Osteocyte (in vitro differentiated cells): ENCODE measurements around the gene PAGE2B. TPM values are rescaled to one million over a fixed set of nuclear protein-coding genes. Genes with fewer than 3 reads are reported as not detected.

Source experiments
- DNase-seq: peaks from one replicate; pipeline ENCODE4 v3.0.0; 2021; ENCODE audit warnings: mixed read lengths; ENCODE audit not compliant: unreplicated experiment; ENCODE audit errors: extremely low spot score
- H3K27ac Mint-ChIP-seq: one replicate; pipeline ENCODE4 v1.8.0; 2021; ENCODE audit warnings: mild to moderate bottlenecking, mixed read lengths; ENCODE audit not compliant: unreplicated experiment
- H3K27me3 Mint-ChIP-seq: one replicate; pipeline ENCODE4 v1.8.0; 2021; ENCODE audit warnings: mixed read lengths; ENCODE audit not compliant: unreplicated experiment
- H3K36me3 Mint-ChIP-seq: one replicate; pipeline ENCODE4 v1.8.0; 2021; ENCODE audit warnings: mixed read lengths; ENCODE audit not compliant: unreplicated experiment
- H3K4me1 Mint-ChIP-seq: one replicate; pipeline ENCODE4 v1.8.0; 2021; ENCODE audit warnings: mixed read lengths; ENCODE audit not compliant: unreplicated experiment
- H3K4me3 Mint-ChIP-seq: one replicate; pipeline ENCODE4 v1.8.0; 2021; ENCODE audit warnings: mild to moderate bottlenecking, moderate library complexity, mixed read lengths; ENCODE audit not compliant: unreplicated experiment
- H3K9me3 Mint-ChIP-seq: one replicate; pipeline ENCODE4 v1.8.0; 2021; ENCODE audit warnings: mixed read lengths; ENCODE audit not compliant: unreplicated experiment
- CTCF ChIP-seq: fragments of 200-600 bp; sonication (generic); IDR thresholded peaks from 2 replicates; pipeline ENCODE4 v1.5.0; 2021; ENCODE audit warnings: antibody characterized with exemption, mild to moderate bottlenecking, moderate library complexity
- long read RNA-seq: library from polyadenylated mRNA; unstranded; transcript quantifications from one replicate; pipeline ENCODE4 v2.0.0, GENCODE V29; 2021
- total RNA-seq: library from RNA; stranded (reverse); gene quantifications from 2 replicates; pipeline ENCODE4 v1.2.1, GENCODE V29; 2021

Gene PAGE2B
- not detected in 2 replicates for total RNA-seq
- long read RNA-seq: 0 reads

- TF ChIP-seq CTCF: no peak
- Mint-ChIP-seq H3K36me3 (no peaks in the 10 kb centered on the region), H3K9me3 (peaks cover 3% of the 10 kb centered on the region), H3K27me3 (peaks cover under 1% of the 10 kb centered on the region), H3K4me3 (no peak within 1 kb of the TSS), H3K4me1 (no peaks in the 10 kb centered on the region), H3K27ac (no peak within 1 kb of the TSS)
- peak; percentile 81 for DNase-seq
These were observed at the start of gene PAGE2B for GRCh38 chrX:55074851-55075467. PAGE2B (plus strand) TSS chrX:55075030; CDS start chrX:55076042, 1,012 bp downstream.

- no peak overlapping the region for H3K27ac Mint-ChIP-seq
- DNase-seq: no peak
- H3K4me3 Mint-ChIP-seq: no peak overlapping the region
- peaks cover 7% of the 10 kb centered on the region for H3K9me3 Mint-ChIP-seq
- no peaks in the 10 kb centered on the region for H3K4me1 Mint-ChIP-seq
- TF ChIP-seq CTCF: no peak
- H3K36me3 Mint-ChIP-seq: no peaks in the 10 kb centered on the region
- no peaks in the 10 kb centered on the region for H3K27me3 Mint-ChIP-seq
These were observed 48.7 kb upstream of the PAGE2B start for GRCh38 chrX:55026143-55026542.

- Mint-ChIP-seq H3K27me3 (no peaks in the 10 kb centered on the region), H3K27ac (no peak overlapping the region), H3K4me1 (no peaks in the 10 kb centered on the region), H3K36me3 (no peaks in the 10 kb centered on the region), H3K4me3 (no peak overlapping the region), H3K9me3 (peaks cover 5% of the 10 kb centered on the region)
- no peak for TF ChIP-seq CTCF
- no peak for DNase-seq
These were observed 48.0 kb upstream of the PAGE2B start for GRCh38 chrX:55026840-55027239.

GRCh38 chrX:55028040-55028439 is 46.8 kb upstream of the PAGE2B start:
- peaks cover 5% of the 10 kb centered on the region for H3K9me3 Mint-ChIP-seq
- H3K36me3 Mint-ChIP-seq: no peaks in the 10 kb centered on the region
- no peak for DNase-seq
- no peak for TF ChIP-seq CTCF
- no peaks in the 10 kb centered on the region for H3K4me1 Mint-ChIP-seq
- H3K27ac Mint-ChIP-seq: no peak overlapping the region
- no peaks in the 10 kb centered on the region for H3K27me3 Mint-ChIP-seq
- no peak overlapping the region for H3K4me3 Mint-ChIP-seq

GRCh38 chrX:55028611-55029010 is 46.2 kb upstream of the PAGE2B start:
- H3K9me3 Mint-ChIP-seq: peaks cover 5% of the 10 kb centered on the region
- H3K4me1 Mint-ChIP-seq: no peaks in the 10 kb centered on the region
- H3K27me3 Mint-ChIP-seq: no peaks in the 10 kb centered on the region
- DNase-seq: no peak
- no peaks in the 10 kb centered on the region for H3K36me3 Mint-ChIP-seq
- no peak overlapping the region for H3K4me3 Mint-ChIP-seq
- H3K27ac Mint-ChIP-seq: no peak overlapping the region
- no peak for TF ChIP-seq CTCF
